Measurements from ENCODE around the gene PLCXD1.

The PLCXD1 gene

DNA sequence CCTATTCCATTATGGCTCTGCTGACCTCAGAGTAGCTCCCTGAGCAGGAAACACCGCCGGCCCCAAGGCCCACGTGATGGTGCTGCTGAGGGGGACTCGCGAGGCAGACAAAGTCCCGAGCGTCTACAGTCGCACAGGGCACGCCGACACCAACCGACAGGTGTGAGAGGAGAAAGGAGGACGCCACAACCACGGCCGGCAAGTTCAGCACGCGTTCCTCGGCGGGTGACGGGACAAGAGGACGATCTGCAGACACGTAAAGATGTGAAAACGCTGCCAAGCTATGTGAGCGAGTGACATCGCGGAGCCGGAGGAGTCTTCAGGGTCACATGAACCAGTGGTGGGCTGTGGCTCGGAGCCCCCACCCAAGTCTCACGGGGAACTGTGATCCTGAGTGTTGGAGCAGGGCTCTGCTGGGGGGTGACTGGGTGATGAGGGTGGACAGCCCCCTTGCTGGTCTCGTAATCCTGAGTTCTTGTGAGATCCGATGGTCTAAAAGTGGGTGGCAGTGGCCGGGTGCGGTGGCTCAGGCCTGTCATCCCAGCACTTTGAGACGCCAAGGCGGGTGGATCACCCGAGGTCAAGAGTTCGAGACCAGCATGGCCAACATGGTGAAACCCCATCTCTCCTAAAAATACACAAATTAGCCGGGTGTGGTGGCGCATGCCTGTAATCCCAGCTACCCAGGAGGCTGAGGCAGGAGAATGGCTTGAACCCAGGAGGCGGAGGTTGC, 71.6 kb downstream of the PLCXD1 start:
- Histone ChIP-seq H3K9me3 (no peaks in the 10 kb centered on the region), H3K27me3 (no peaks in the 10 kb centered on the region), H3K36me3 (peaks cover 0 to 8% (median 0%) of the 10 kb centered on the region in 3 donors), H3K27ac (no peak overlapping the region), H3K4me3 (no peak overlapping the region), H3K4me1 (no peaks in the 10 kb centered on the region)
- DNase-seq: peak in 1 of 2 donors; percentile 59
- TF ChIP-seq, protein P1, sequence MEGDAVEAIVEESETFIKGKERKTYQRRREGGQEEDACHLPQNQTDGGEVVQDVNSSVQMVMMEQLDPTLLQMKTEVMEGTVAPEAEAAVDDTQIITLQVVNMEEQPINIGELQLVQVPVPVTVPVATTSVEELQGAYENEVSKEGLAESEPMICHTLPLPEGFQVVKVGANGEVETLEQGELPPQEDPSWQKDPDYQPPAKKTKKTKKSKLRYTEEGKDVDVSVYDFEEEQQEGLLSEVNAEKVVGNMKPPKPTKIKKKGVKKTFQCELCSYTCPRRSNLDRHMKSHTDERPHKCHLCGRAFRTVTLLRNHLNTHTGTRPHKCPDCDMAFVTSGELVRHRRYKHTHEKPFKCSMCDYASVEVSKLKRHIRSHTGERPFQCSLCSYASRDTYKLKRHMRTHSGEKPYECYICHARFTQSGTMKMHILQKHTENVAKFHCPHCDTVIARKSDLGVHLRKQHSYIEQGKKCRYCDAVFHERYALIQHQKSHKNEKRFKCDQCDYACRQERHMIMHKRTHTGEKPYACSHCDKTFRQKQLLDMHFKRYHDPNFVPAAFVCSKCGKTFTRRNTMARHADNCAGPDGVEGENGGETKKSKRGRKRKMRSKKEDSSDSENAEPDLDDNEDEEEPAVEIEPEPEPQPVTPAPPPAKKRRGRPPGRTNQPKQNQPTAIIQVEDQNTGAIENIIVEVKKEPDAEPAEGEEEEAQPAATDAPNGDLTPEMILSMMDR (IDR thresholded peaks at IDR 0.05): no peak
- intact Hi-C loops (cut with DNase I; ENCODE audit: low total_unique reads): no loop called here

Data from tibial artery (tissue), 4 donors.